HG02588 (cell line): ENCODE data around the gene DGKH.

Source experiments
- ATAC-seq: cut with Tn5 transposase; IDR thresholded peaks from one replicate; pipeline ENCODE4 v1.9.1; 2021; ENCODE audit warnings: mild to moderate bottlenecking, moderate library complexity; ENCODE audit not compliant: unreplicated experiment

Gene DGKH

GRCh38 chr13:42048342-42048683 is at the start of gene DGKH:
Gene DGKH (plus strand): TSS chr13:42048648. CDS start chr13:42048774, 126 bp downstream.
- peak; percentile 25 for ATAC-seq

- ATAC-seq: no peak
Observed at GRCh38 chr13:42000846-42001245, 47.6 kb upstream of the DGKH start.

GRCh38 chr13:42001580-42001979 is 46.9 kb upstream of the DGKH start:
- no peak for ATAC-seq

DNA sequence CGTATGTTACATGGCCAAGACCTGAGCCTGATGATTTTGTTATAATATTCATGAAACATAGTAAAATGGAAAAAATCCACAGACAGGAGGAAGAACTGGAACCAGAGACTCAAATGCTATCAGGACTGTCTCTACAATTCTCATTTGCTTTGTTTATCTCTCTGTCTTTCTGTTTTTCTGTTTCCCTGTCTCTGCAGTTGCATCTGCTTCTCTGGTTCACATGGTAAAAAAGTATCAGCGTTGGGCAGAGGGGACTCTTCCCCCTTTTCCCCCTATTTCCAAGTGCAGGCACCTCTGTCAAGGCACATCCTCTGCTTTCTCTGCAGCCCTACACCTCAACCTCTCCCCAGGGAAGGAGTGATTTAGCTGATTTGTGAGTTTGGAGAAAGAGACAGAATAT is 46.4 kb upstream of the DGKH start:
- no peak for ATAC-seq

DNA sequence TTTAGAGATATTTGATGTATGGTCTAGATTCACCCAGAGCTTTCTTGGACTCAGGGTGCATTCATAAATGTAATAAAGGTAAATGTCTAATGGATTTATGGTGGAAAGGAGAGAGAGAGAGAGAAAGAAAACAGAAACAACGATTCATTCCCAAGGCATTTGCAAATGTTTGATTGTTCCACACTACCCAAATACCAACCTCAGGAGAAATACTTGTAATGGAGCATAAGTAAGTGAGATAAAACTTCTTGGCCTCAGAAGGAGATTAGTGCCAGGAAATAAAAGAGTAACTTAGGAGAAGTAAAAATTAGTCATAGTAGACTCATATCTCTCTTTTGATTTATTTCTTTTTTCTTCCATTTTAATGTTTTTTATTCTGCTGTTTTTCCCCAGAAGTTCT is 40.6 kb upstream of the DGKH start:
- no peak for ATAC-seq

DNA sequence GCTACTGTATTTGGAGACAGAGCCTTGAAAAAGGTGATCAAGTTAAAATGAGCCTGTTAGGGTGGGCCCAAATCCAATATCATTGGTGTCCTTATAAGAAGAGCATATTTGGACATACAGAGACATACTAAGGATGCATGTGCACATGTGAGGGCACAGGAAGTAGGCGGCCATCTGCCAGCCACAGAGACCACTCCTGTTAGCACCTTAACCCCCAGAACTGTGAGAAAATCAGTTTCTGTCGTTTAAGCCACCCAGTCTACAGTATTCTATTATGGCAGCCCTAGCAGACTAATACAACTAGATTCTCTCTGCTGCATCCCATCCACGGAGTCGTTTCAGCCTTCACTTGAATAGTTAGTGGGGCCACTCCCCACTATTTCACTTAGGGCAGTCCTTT is 39.4 kb upstream of the DGKH start:
- ATAC-seq: no peak

- no peak for ATAC-seq
Observed at GRCh38 chr13:42011601-42012350, 36.7 kb upstream of the DGKH start.

GRCh38 chr13:42014119-42014518 is 34.3 kb upstream of the DGKH start:
- ATAC-seq: no peak

DNA sequence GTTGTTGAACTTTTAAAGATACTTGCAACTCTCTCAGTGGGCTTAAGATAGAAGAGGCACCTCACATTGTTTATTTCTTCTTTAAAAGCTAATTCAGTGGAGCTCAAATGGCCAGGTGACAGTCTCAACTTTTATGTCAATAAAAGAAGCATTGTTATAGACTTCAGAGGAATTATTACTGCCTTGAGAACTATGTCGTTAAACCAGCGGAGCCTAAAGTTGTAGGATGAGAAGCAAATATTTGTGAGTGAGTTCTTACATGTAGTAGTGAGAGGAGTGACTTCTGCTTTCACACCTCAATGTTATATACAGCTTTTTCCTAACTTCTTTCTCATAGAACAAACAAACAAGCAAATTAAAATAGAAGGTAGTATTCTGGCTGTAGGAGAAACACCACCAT is 31.2 kb upstream of the DGKH start:
- no peak for ATAC-seq

DNA sequence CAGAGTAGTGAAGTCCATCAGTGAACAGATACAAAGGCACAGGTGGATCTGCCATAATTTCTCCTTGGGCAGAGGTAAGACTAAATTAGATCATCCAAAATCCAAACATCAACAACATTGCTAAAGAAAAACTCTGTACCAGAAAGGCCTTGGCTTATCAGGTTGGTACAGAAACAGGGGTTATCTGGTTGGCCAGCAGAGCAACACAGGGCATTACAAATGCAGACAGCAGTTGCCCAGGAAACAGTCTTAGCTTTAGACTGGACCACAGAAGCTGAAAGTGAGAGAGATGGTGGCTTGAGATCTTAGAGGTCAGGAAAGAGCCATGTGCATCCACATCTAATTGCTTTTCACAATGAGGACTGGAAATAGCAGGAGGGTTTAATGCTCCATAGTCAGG is 26.6 kb upstream of the DGKH start:
- ATAC-seq: no peak

- no peak for ATAC-seq
Observed at GRCh38 chr13:42022336-42022735, 26.1 kb upstream of the DGKH start.

GRCh38 chr13:42022796-42023493 is 25.5 kb upstream of the DGKH start:
- ATAC-seq: no peak

DNA sequence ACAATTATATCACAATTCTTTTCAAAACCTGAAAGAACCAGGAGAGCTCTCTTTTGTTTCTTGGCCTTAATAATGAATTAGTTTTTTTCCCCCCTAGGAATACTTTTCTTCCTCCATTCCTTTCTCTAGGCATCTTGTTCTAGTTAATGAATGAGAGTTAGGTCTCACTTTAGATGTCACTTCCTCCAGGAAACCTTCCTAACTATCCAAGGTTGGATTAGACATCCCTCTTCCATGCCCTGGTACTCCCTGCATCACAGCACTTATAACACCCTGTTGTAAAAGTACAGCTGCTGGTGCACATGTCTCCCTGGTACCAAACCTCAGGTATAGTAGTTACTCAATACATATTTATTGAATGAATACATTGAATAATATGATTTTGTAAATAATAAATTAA is 21.2 kb upstream of the DGKH start:
- no peak for ATAC-seq

DNA sequence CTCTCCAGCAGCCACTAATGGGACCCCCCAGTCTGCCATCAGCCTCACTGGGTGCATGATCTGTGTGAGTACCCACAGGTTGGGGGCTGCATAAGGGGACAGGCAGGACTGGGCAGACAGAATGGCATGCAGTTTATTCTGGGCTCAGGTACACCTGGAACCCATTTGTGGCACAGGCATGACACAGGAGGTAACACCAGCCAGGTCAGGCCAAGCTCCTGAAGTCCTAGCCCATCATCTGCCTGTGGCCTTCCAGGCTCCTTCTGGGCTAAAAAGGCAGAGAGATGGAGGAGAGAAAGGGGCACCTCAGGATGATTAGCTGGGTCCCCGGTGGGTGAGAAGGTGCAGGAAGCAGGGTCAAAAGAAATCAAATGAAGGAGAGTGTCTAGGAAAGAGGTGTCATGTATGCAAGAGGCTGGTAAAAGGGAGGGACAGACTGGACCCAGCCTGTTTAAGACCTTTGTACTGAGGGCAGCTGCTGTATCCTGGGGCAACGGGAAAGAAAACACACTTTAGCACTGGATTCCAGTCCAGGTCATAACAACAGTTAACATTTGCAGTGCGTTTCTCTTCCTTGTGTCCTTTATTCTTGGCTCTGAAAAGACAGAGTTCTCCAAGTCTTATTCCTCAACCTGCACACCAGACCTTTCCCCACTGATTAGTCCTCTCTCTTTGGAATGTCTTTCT is 20.2 kb upstream of the DGKH start:
- no peak for ATAC-seq

DNA sequence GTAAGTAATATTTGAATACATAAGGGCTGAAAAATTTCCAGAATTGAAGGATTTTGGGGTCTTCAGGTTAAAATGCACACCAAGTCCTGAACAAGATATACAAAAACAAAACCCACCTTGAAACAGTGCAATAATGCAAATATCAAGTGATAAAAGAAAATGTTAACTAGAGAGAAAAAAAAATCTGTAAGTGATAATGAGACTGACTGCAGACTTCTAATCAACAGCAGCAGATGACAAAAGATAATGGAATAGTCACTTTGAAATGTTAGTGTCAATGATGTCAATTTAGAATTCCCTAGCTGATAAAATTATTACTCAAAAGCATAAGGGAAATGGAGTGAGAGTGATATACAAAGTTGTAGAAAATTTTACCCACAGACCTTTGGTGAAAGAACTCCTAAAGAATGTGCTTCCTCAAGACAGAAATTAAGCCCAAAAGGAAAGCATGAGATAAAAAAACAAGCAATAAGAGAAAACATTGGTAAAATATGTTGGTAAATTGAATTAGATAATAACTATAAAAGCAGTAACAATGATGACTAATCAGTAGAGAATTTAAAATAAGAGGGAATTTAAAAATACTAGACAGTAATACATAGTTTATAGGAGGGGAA is 12.4 kb upstream of the DGKH start:
- no peak for ATAC-seq

GRCh38 chr13:42036711-42037110 is 11.7 kb upstream of the DGKH start:
- ATAC-seq: no peak

DNA sequence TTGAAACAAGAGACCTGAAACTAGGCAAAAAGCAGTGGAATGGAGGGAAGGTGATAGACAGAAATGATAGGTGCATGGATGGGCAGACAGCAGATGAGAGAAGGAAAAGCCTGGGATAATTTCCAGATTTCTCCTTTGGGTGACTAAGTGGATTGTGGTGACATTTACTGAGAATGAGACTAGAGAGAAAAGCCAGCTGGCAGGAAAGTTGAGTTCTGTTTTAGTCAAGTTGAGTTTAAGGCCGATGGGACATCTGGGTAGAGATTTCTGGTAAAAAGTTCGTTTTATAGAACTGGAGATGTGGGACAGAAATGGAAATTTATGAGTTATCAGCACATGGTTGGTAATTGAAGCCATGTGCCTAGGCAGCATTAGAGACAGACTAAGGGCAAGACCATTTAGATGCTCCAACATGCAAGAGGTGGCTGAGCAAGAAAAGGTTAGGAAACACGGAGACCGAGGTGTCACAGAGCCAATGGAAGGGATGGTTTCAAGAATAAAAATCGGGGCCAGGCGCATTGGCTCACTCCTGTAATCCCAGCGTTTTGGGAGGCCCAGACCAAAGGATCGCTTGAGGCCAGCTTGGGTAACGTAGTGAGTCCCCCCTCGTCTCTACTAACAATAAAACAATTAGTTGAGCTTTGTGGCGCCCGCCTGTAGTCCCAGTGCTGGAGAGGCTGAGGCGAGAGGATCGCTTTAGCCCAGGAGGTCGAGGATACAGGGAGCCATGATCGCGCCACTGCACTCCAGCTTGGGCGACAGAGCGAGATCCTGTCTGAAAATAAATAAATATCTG is 9.6 kb upstream of the DGKH start:
- no peak for ATAC-seq

DNA sequence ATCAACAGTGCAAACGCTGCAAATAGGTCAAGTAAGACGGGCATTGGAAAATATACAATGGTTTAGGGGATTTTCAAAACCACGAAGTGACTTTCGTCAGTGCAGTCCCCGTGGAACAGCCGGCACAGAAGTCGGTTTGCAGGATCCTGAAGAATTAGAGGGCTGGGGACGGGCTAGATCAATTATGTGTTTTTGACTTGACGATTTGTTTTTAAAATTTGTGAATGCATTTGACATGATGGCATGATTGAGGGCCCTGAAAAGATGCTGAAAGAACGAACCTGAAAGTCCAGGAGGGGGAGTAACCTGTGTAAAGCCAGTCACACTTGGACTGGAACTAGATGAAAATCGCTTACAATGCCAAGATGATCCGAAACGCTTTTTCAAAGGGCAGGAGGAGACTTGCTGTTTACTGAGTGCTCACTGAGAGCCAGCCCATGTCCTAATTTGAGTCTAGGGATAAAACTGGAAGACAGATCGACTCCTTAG is 8.9 kb upstream of the DGKH start:
- peak; percentile 2 for ATAC-seq

- ATAC-seq: peak; percentile 63
Observed at GRCh38 chr13:42039946-42040729, 8.3 kb upstream of the DGKH start.

GRCh38 chr13:42040730-42041010 is 7.8 kb upstream of the DGKH start:
- no peak for ATAC-seq
